ENCODE data around the gene CFAP74.
"Not testable (repeated sequence)": the region's sequence is repeated elsewhere in the genome, so short reads cannot be mapped to it uniquely, and the experiment has no call there.

Gene CFAP74

DNA sequence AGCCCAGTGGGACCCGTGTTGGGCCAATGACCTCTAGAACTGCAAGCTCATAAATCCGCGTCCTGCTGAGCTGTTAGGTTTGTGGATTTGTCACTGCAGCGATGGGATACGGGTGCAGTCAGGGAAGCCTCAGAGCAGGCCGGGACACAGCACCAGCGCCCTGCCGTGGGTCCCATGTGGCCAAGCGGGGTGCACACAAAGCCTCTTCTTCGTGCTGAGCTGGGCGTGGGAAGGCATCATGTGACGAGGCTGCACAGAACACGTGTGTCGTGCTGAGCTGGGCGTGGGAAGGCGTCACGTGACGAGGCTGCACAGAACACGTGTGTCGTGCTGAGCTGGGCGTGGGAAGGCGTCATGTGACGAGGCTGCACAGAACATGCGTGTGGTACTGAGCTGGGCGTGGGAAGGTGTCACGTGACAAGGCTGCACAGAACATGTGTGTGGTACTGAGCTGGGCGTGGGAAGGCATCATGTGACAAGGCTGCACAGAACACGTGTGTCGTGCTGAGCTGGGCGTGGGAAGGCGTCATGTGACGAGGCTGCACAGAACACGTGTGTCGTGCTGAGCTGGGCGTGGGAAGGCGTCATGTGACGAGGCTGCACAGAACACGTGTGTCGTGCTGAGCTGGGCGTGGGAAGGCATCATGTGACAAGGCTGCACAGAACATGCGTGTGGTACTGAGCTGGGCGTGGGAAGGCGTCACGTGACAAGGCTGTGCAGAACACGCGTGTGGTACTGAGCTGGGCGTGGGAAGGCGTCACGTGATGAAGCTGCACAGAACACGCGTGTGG, 24.7 kb downstream of the CFAP74 start:
- H3K27ac ChIP-seq (ENCODE audit: low read depth, low read length); H3K36me3 ChIP-seq (ENCODE audit: control insufficient read depth, insufficient read depth, low read length); H3K56ac ChIP-seq (ENCODE audit: low read length); H3K4ac ChIP-seq (ENCODE audit: low read depth, low read length); H3K27me3 ChIP-seq (ENCODE audit: insufficient read depth, low read length, poor library complexity); H3K4me3 ChIP-seq (ENCODE audit: low read length); H3K4me2 ChIP-seq (ENCODE audit: low read length); H3K23ac ChIP-seq (ENCODE audit: low read length); H2AK5ac ChIP-seq (ENCODE audit: low read length); H3K79me2 ChIP-seq (ENCODE audit: control insufficient read depth, insufficient read depth, low read length); H3K4me1 ChIP-seq (ENCODE audit: control insufficient read depth, low read depth, low read length); H4K8ac ChIP-seq (ENCODE audit: low read depth, low read length); DNase-seq; H2BK15ac ChIP-seq (replicated peaks; ENCODE audit: low read depth); H3K9ac ChIP-seq (ENCODE audit: low read length); H3K18ac ChIP-seq (ENCODE audit: low read length); H2BK5ac ChIP-seq (ENCODE audit: low read length); H2BK120ac ChIP-seq (ENCODE audit: low read depth, low read length); H4K5ac ChIP-seq (ENCODE audit: low read length); H3K79me1 ChIP-seq (ENCODE audit: low read length): not testable (repeated sequence)
- no CpG with 5 or more reads among the region's 51 CpGs for WGBS (ENCODE audit: extremely low coverage, insufficient coverage, low lambda C conversion rate)

DNA sequence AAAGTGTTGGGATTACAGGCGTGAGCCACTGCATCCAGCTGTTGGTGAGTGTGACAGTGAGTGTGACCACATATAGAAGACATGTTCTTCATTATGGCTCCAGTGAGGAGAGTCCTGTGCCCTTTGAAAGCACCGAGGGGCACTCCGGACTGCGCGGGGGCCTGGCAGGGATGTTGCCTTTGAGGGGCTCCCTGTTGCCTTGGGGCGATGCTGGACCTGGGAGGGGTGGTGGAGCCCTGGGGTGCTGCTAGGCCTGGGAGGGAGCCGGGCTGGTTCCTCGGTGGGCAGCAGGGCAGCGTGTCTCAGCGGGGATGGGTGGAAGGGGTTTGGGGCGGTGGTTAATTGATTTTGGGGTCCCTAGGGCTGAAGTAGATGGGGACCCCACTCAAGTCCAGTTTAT, 25.5 kb downstream of the CFAP74 start:
- no peak overlapping the region for H3K9ac ChIP-seq (ENCODE audit: low read length)
- no peaks in the 10 kb centered on the region for H3K79me1 ChIP-seq (ENCODE audit: low read length)
- H3K4ac ChIP-seq (ENCODE audit: low read depth, low read length): no peak overlapping the region
- no peak overlapping the region for H4K8ac ChIP-seq (ENCODE audit: low read depth, low read length)
- H3K18ac ChIP-seq (ENCODE audit: low read length): no peak overlapping the region
- no peaks in the 10 kb centered on the region for H3K27me3 ChIP-seq (ENCODE audit: insufficient read depth, low read length, poor library complexity)
- H2BK15ac ChIP-seq (replicated peaks; ENCODE audit: low read depth): no peak overlapping the region
- no peak overlapping the region for H2AK5ac ChIP-seq (ENCODE audit: low read length)
- no peak overlapping the region for H3K4me3 ChIP-seq (ENCODE audit: low read length)
- H3K36me3 ChIP-seq (ENCODE audit: control insufficient read depth, insufficient read depth, low read length): no peaks in the 10 kb centered on the region
- H3K79me2 ChIP-seq (ENCODE audit: control insufficient read depth, insufficient read depth, low read length): no peaks in the 10 kb centered on the region
- no peak overlapping the region for H2BK120ac ChIP-seq (ENCODE audit: low read depth, low read length)
- no peaks in the 10 kb centered on the region for H3K4me1 ChIP-seq (ENCODE audit: control insufficient read depth, low read depth, low read length)
- H3K4me2 ChIP-seq (ENCODE audit: low read length): no peak overlapping the region
- H3K27ac ChIP-seq (ENCODE audit: low read depth, low read length): no peak overlapping the region
- H3K23ac ChIP-seq (ENCODE audit: low read length): no peak overlapping the region
- DNase-seq: no peak
- H4K5ac ChIP-seq (ENCODE audit: low read length): no peak overlapping the region
- no peak overlapping the region for H2BK5ac ChIP-seq (ENCODE audit: low read length)
- no peak overlapping the region for H3K56ac ChIP-seq (ENCODE audit: low read length)
- WGBS (ENCODE audit: extremely low coverage, insufficient coverage, low lambda C conversion rate): no CpG with 5 or more reads among the region's 11 CpGs

DNA sequence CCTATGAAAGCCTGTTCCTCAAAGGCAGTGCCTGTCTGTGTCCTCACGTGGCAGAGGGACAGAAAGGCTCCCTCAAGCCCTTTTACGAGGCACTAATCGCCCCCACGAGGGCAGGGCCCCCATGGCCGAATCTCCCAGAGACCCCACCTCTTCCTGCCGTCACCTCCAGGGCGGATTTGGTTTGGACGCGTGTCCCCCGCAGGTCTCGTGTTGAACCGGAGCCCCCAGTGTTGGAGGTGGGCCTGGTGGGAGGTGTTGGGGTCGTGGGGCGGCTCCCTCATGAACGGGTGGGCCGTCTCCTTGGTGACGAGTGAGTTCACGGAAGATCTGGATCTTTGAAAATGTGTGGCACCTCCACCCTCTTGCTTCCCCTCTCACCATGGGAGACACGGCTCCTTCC, 27.6 kb downstream of the CFAP74 start:
- no peak overlapping the region for H3K4ac ChIP-seq (ENCODE audit: low read depth, low read length)
- no peak overlapping the region for H4K5ac ChIP-seq (ENCODE audit: low read length)
- H2AK5ac ChIP-seq (ENCODE audit: low read length): no peak overlapping the region
- H3K27ac ChIP-seq (ENCODE audit: low read depth, low read length): no peak overlapping the region
- H3K23ac ChIP-seq (ENCODE audit: low read length): no peak overlapping the region
- DNase-seq: no peak
- no peak overlapping the region for H2BK5ac ChIP-seq (ENCODE audit: low read length)
- no CpG with 5 or more reads among the region's 19 CpGs for WGBS (ENCODE audit: extremely low coverage, insufficient coverage, low lambda C conversion rate)
- no peak overlapping the region for H3K56ac ChIP-seq (ENCODE audit: low read length)
- H3K36me3 ChIP-seq (ENCODE audit: control insufficient read depth, insufficient read depth, low read length): no peaks in the 10 kb centered on the region
- no peak overlapping the region for H4K8ac ChIP-seq (ENCODE audit: low read depth, low read length)
- no peaks in the 10 kb centered on the region for H3K79me1 ChIP-seq (ENCODE audit: low read length)
- no peak overlapping the region for H3K18ac ChIP-seq (ENCODE audit: low read length)
- H2BK120ac ChIP-seq (ENCODE audit: low read depth, low read length): no peak overlapping the region
- no peaks in the 10 kb centered on the region for H3K79me2 ChIP-seq (ENCODE audit: control insufficient read depth, insufficient read depth, low read length)
- H3K4me2 ChIP-seq (ENCODE audit: low read length): no peak overlapping the region
- H3K4me3 ChIP-seq (ENCODE audit: low read length): no peak overlapping the region
- no peak overlapping the region for H2BK15ac ChIP-seq (replicated peaks; ENCODE audit: low read depth)
- no peak overlapping the region for H3K9ac ChIP-seq (ENCODE audit: low read length)
- no peaks in the 10 kb centered on the region for H3K4me1 ChIP-seq (ENCODE audit: control insufficient read depth, low read depth, low read length)
- H3K27me3 ChIP-seq (ENCODE audit: insufficient read depth, low read length, poor library complexity): no peaks in the 10 kb centered on the region

DNA sequence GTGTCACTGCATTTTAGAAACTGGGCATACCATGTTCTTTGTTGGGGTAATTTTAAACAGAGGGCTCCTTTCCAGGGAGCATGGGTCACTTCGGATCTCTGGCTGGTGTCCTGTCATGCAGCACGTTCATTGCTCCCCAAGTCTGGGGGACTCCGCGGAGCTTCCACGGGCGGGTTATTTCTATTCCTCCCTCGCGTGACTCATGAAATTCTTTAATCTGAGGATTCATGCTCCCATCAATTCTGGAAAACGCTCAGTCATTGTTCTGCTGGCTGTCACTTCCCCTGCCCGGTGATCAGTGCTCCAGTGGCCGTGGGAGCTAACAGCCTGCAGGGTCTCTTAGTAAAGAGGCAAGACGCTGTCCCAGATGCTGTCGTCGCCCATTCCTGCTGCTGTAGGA, 28.1 kb downstream of the CFAP74 start:
- Histone ChIP-seq H2BK120ac (ENCODE audit: low read depth, low read length) (no peak overlapping the region), H3K18ac (ENCODE audit: low read length) (no peak overlapping the region), H3K4me3 (ENCODE audit: low read length) (no peak overlapping the region), H4K5ac (ENCODE audit: low read length) (no peak overlapping the region), H3K9ac (ENCODE audit: low read length) (no peak overlapping the region), H3K4me1 (ENCODE audit: control insufficient read depth, low read depth, low read length) (no peaks in the 10 kb centered on the region), H3K27me3 (ENCODE audit: insufficient read depth, low read length, poor library complexity) (no peaks in the 10 kb centered on the region), H3K36me3 (ENCODE audit: control insufficient read depth, insufficient read depth, low read length) (no peaks in the 10 kb centered on the region), H4K8ac (ENCODE audit: low read depth, low read length) (no peak overlapping the region), H3K23ac (ENCODE audit: low read length) (no peak overlapping the region), H2BK15ac (replicated peaks; ENCODE audit: low read depth) (no peak overlapping the region), H3K4ac (ENCODE audit: low read depth, low read length) (no peak overlapping the region), H3K4me2 (ENCODE audit: low read length) (no peak overlapping the region), H3K56ac (ENCODE audit: low read length) (no peak overlapping the region), H2AK5ac (ENCODE audit: low read length) (no peak overlapping the region), H3K79me1 (ENCODE audit: low read length) (no peaks in the 10 kb centered on the region), H3K79me2 (ENCODE audit: control insufficient read depth, insufficient read depth, low read length) (no peaks in the 10 kb centered on the region), H3K27ac (ENCODE audit: low read depth, low read length) (no peak overlapping the region), H2BK5ac (ENCODE audit: low read length) (no peak overlapping the region)
- no peak for DNase-seq
- WGBS (ENCODE audit: extremely low coverage, insufficient coverage, low lambda C conversion rate): no CpG with 5 or more reads among the region's 14 CpGs

DNA sequence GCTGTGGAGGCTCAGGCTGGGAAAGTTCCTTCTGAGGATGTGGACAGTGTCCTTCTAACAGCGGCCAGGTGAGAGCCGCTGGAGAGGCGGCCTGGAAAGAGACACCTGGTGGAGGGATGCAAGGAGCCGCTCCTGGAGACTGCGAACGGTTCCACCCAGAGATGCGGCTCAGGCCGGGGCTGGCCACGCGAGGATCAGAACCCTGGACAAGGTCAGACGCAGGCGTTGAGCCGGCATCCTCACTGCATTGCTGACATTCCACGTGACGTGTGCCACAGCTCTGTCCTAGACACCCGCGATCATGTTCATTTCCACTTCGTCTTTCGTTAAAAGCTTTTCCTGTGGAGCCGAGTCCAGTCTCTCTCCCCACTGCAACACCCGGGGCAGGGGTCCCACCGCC, 28.8 kb downstream of the CFAP74 start:
- Histone ChIP-seq H3K79me1 (ENCODE audit: low read length) (no peaks in the 10 kb centered on the region), H2BK120ac (ENCODE audit: low read depth, low read length) (no peak overlapping the region), H3K4me2 (ENCODE audit: low read length) (no peak overlapping the region), H3K27ac (ENCODE audit: low read depth, low read length) (no peak overlapping the region), H2AK5ac (ENCODE audit: low read length) (no peak overlapping the region), H3K79me2 (ENCODE audit: control insufficient read depth, insufficient read depth, low read length) (no peaks in the 10 kb centered on the region), H3K4me1 (ENCODE audit: control insufficient read depth, low read depth, low read length) (no peaks in the 10 kb centered on the region), H3K36me3 (ENCODE audit: control insufficient read depth, insufficient read depth, low read length) (no peaks in the 10 kb centered on the region), H3K56ac (ENCODE audit: low read length) (no peak overlapping the region), H3K23ac (ENCODE audit: low read length) (no peak overlapping the region), H3K27me3 (ENCODE audit: insufficient read depth, low read length, poor library complexity) (no peaks in the 10 kb centered on the region), H4K8ac (ENCODE audit: low read depth, low read length) (no peak overlapping the region), H4K5ac (ENCODE audit: low read length) (no peak overlapping the region), H3K18ac (ENCODE audit: low read length) (no peak overlapping the region), H2BK5ac (ENCODE audit: low read length) (no peak overlapping the region), H3K4ac (ENCODE audit: low read depth, low read length) (no peak overlapping the region), H2BK15ac (replicated peaks; ENCODE audit: low read depth) (no peak overlapping the region), H3K4me3 (ENCODE audit: low read length) (no peak overlapping the region), H3K9ac (ENCODE audit: low read length) (no peak overlapping the region)
- no CpG with 5 or more reads among the region's 22 CpGs for WGBS (ENCODE audit: extremely low coverage, insufficient coverage, low lambda C conversion rate)
- DNase-seq: peak; percentile 34
